HCT116 (cell line): ENCODE results near the gene ZNF182. TPM values are rescaled to one million over a fixed set of nuclear protein-coding genes. Genes with fewer than 3 reads are reported as not detected.

Experiments used
- ATAC-seq: fragments of 200-7000 bp; cut with Tn5 transposase; 2 replicates; pipeline ENCODE4 v1.9.1; 2020; ENCODE audit warnings: mild to moderate bottlenecking, moderate library complexity
- BruUV-seq: library from RNA; stranded (reverse); fragments of 400-500 nt; replicated peaks from 2 replicates; lab custom pipeline; 2021; lab: Mats Ljungman, UMichigan
- CTCF ChIA-PET: fragments of 300-600 bp; sonication (Branson Sonifier 250); formaldehyde crosslinking; loops from one replicate; lab custom pipeline; 2021; ENCODE audit warnings: antibody characterized with exemption; lab: Charles Lee
- POLR2A ChIA-PET: fragments of 300-600, 350-600 bp; sonication (Branson Sonifier 250); formaldehyde crosslinking; loops from one replicate; lab custom pipeline; 2021; ENCODE audit warnings: antibody characterized with exemption; lab: Charles Lee
- RAD21 ChIA-PET, 2 experiments: fragments of 300-600 bp; sonication (Branson Sonifier 250); formaldehyde crosslinking; loops; one replicate each; lab custom pipeline; 2023; ENCODE audit warnings: low total read pairs in 2 of 2; ENCODE audit not compliant: uncharacterized antibody in 2 of 2, unreplicated experiment in 2 of 2, low non-redundant PET in 1 of 2; lab: Charles Lee
- DNase-seq: peaks from one replicate; pipeline ENCODE4 v3.0.0-alpha.2; 2010; ENCODE audit warnings: low read depth, low spot score
- H2AFZ ChIP-seq: fragments of 200-600 bp; shearing (Covaris generic), sonication (generic); 2 replicates; pipeline ENCODE4 v1.6.1; 2017; ENCODE audit warnings: low read depth, mixed run types, mixed read lengths, antibody characterized with exemption, low read length; ENCODE audit not compliant: poor library complexity, severe bottlenecking
- H3K27ac ChIP-seq: 2 replicates; pipeline ENCODE4 v1.5.1; 2012; ENCODE audit warnings: low read depth, low read length
- H3K27me3 ChIP-seq: fragments of 200-600 bp; sonication (generic); 2 replicates; pipeline ENCODE4 v1.6.1; 2016; ENCODE audit warnings: mixed run types, low read length, mixed read lengths; ENCODE audit not compliant: insufficient read depth
- H3K36me3 ChIP-seq, 2 experiments: fragments of 200-500 bp in 1 of 2; fragments of 200-600 bp in 1 of 2; sonication (Bioruptor generic) in 1 of 2; sonication (generic) in 1 of 2; 2 replicates each; pipeline versions ENCODE4 v1.5.1 to v1.6.1; 2014 to 2016; ENCODE audit warnings: low read length in 2 of 2, inconsistent platforms in 1 of 2, mixed read lengths in 1 of 2, mixed run types in 1 of 2; ENCODE audit not compliant: insufficient read depth in 2 of 2, control insufficient read depth in 1 of 2
- H3K4me1 ChIP-seq, 2 experiments: fragments of 200-600 bp in 1 of 2; sonication (generic) in 1 of 2; 2 replicates each; pipeline versions ENCODE4 v1.5.1 to v1.6.1; 2012 to 2017; ENCODE audit warnings: low read length in 2 of 2, inconsistent platforms in 1 of 2, mild to moderate bottlenecking in 1 of 2, mixed read lengths in 1 of 2, mixed run types in 1 of 2, moderate library complexity in 1 of 2; ENCODE audit not compliant: insufficient read depth in 2 of 2, control insufficient read depth in 1 of 2
- H3K4me2 ChIP-seq: fragments of 200-600 bp; sonication (generic); 2 replicates; pipeline ENCODE4 v1.6.1; 2017; ENCODE audit warnings: mixed run types, low read length, mixed read lengths
- H3K4me3 ChIP-seq, 2 experiments: fragments of 200-600 bp in 1 of 2; sonication (generic) in 1 of 2; replicated peaks in 1 of 2; 2 replicates each; pipeline ENCODE4 v1.5.1; 2011 to 2016; ENCODE audit warnings: low read length in 2 of 2, control low read depth in 1 of 2, low read depth in 1 of 2, mild to moderate bottlenecking in 1 of 2, mixed read lengths in 1 of 2, mixed run types in 1 of 2
- H3K79me2 ChIP-seq: fragments of 200-600 bp; sonication (generic); 2 replicates; pipeline ENCODE4 v1.6.1; 2017; ENCODE audit warnings: mild to moderate bottlenecking, mixed run types, low read length, moderate library complexity, mixed read lengths; ENCODE audit not compliant: insufficient read depth
- H3K9ac ChIP-seq: fragments of 200-600 bp; sonication (generic); 2 replicates; pipeline ENCODE4 v1.6.1; 2016; ENCODE audit warnings: low read length, mixed read lengths
- H3K9me2 ChIP-seq: fragments of 200-600 bp; sonication (generic), shearing (Covaris generic); 2 replicates; pipeline ENCODE4 v1.6.1; 2017; ENCODE audit warnings: mixed run types, mild to moderate bottlenecking, moderate library complexity; ENCODE audit not compliant: insufficient read depth
- H3K9me3 ChIP-seq, 2 experiments: fragments of 200-500 bp in 1 of 2; fragments of 200-600 bp in 1 of 2; sonication (Bioruptor generic) in 1 of 2; sonication (generic) in 1 of 2; 2 replicates each; pipeline ENCODE4 v1.6.1; 2014 to 2017; ENCODE audit warnings: low read length in 2 of 2, mixed read lengths in 2 of 2, inconsistent platforms in 1 of 2, low read depth in 1 of 2, mild to moderate bottlenecking in 1 of 2, mixed run types in 1 of 2, moderate library complexity in 1 of 2; ENCODE audit not compliant: control insufficient read depth in 1 of 2, insufficient read depth in 1 of 2
- H4K20me1 ChIP-seq: fragments of 200-600 bp; sonication (generic), shearing (Covaris generic); 2 replicates; pipeline ENCODE4 v1.6.1; 2017; ENCODE audit warnings: mixed run types, mild to moderate bottlenecking, moderate library complexity; ENCODE audit not compliant: insufficient read depth
- ATF3 ChIP-seq: IDR thresholded peaks from 2 replicates; pipeline ENCODE4 v1.6.1; 2012
- CBX3 ChIP-seq: IDR thresholded peaks from 2 replicates; pipeline ENCODE4 v1.6.1; 2012; ENCODE audit warnings: low read depth
- CEBPB ChIP-seq: IDR thresholded peaks from 2 replicates; pipeline ENCODE4 v1.6.1; 2012; ENCODE audit warnings: low read depth
- CTCF ChIP-seq, 3 experiments: fragments of 200-600 bp in 1 of 3; sonication (generic) in 1 of 3; IDR thresholded peaks in 2 of 3; conservative IDR thresholded peaks in 1 of 3; 2 replicates each; pipeline ENCODE4 v1.5.1; 2012 to 2017; ENCODE audit warnings: low read depth in 2 of 3, low read length in 2 of 3, antibody characterized with exemption in 1 of 3, borderline replicate concordance in 1 of 3, control low read depth in 1 of 3, mild to moderate bottlenecking in 1 of 3, mixed read lengths in 1 of 3, mixed run types in 1 of 3, moderate library complexity in 1 of 3; ENCODE audit not compliant: insufficient read depth in 1 of 3
- EGR1 ChIP-seq: IDR thresholded peaks from 2 replicates; pipeline ENCODE4 v1.6.1; 2012; ENCODE audit warnings: low read depth
- ELF1 ChIP-seq: IDR thresholded peaks from 2 replicates; pipeline ENCODE4 v1.6.1; 2012; ENCODE audit warnings: low read depth, borderline replicate concordance
- EZH2 ChIP-seq: fragments of 200-600 bp; sonication (generic); IDR thresholded peaks from 2 replicates; pipeline ENCODE4 v1.6.1; 2017; ENCODE audit warnings: antibody characterized with exemption, mixed run types
- EZH2phosphoT487 ChIP-seq: fragments of 200-600 bp; IDR thresholded peaks from 2 replicates; pipeline ENCODE4 v1.6.1; 2018; ENCODE audit warnings: antibody characterized with exemption, borderline replicate concordance
- FOSL1 ChIP-seq: IDR thresholded peaks from 2 replicates; pipeline ENCODE4 v1.6.1; 2012; ENCODE audit warnings: low read depth
- JUND ChIP-seq: IDR thresholded peaks from 2 replicates; pipeline ENCODE4 v1.6.1; 2012
- POLR2A ChIP-seq: IDR thresholded peaks from 2 replicates; pipeline ENCODE4 v1.7.0; 2011; ENCODE audit warnings: borderline replicate concordance; ENCODE audit not compliant: insufficient read depth, insufficient read length; ENCODE audit errors: extremely low read depth
- POLR2AphosphoS5 ChIP-seq: IDR thresholded peaks from 2 replicates; pipeline ENCODE4 v1.6.1; 2011; ENCODE audit warnings: mild to moderate bottlenecking, low read depth, low read length, moderate library complexity
- SIN3A ChIP-seq: IDR thresholded peaks from 2 replicates; pipeline ENCODE4 v1.6.1; 2012; ENCODE audit warnings: low read depth
- SP1 ChIP-seq: IDR thresholded peaks from 2 replicates; pipeline ENCODE4 v1.6.1; 2012; ENCODE audit warnings: low read depth
- SRF ChIP-seq: IDR thresholded peaks from 2 replicates; pipeline ENCODE4 v1.6.1; 2012; ENCODE audit warnings: low read depth
- YY1 ChIP-seq: IDR thresholded peaks from 2 replicates; pipeline ENCODE4 v1.6.1; 2011; ENCODE audit warnings: low read length, low read depth, moderate library complexity, mild to moderate bottlenecking; ENCODE audit not compliant: insufficient replicate concordance; ENCODE audit errors: extremely low read depth
- ZFX ChIP-seq: fragments of 450-650 bp; IDR thresholded peaks from 2 replicates; pipeline ENCODE4 v1.6.1; 2017
- ZNF274 ChIP-seq: fragments of 200-500 bp; sonication (Bioruptor generic); IDR thresholded peaks from 2 replicates; pipeline ENCODE4 v1.6.1; 2014; ENCODE audit warnings: mild to moderate bottlenecking, low read depth, low read length, inconsistent platforms
- intact Hi-C: fragments of 100-400 bp; cut with micrococcal nuclease; formaldehyde crosslinking; loops from 2 replicates; pipeline ENCODE4 v1.10.0; 2022
- total RNA-seq: library from RNA; stranded (reverse); gene quantifications from one replicate; pipeline ENCODE4 v1.2.1, GENCODE V29; 2021; ENCODE audit not compliant: unreplicated experiment
- TF ChIP-seq, protein P1 (sequence below): IDR thresholded peaks from 2 replicates; pipeline ENCODE4 v1.6.1; 2011; ENCODE audit warnings: mild to moderate bottlenecking, low read length, moderate library complexity; ENCODE audit not compliant: insufficient replicate concordance; ENCODE audit errors: extremely low read depth

ZNF182 gene
- total RNA-seq, 1 experiment from 2014 or later, result 5.1 TPM

DNA sequence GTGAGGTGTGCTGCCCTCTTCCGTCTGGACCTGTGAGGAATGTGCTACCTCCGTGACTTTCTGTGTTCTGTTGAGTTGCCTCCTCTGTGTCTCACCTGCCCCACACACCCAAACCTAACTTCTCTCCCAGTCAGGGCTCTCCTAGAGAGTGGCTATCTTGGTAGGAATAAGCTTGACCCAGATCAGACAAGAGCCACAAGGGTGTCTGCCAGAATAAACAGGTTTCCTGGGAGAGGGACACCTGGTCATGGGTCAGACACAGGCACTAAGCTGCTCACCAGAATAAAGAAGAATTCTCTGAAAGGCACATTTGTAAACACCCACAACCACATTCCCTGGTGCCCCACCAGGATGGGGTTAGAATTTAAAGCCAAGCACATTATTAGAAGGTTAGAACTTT is 11.1 kb downstream of the ZNF182 start:
- no TSS peak for BruUV-seq
- H3K9me3 ChIP-seq, result no peaks in the 10 kb centered on the region
- no peak overlapping the region for H2AFZ ChIP-seq
- no peaks in the 10 kb centered on the region; a peak in 1 of 4 replicates for H3K4me1 ChIP-seq
- no peaks in the 10 kb centered on the region for H4K20me1 ChIP-seq
- RAD21 ChIA-PET, result no interaction called here
- intact Hi-C loops, result no loop called here
- H3K4me2 ChIP-seq, result no peak overlapping the region
- no peak for TF ChIP-seq EGR1
- no peak for TF ChIP-seq YY1
- TF ChIP-seq EZH2phosphoT487, result no peak
- no peak for TF ChIP-seq SIN3A
- TF ChIP-seq SRF, result no peak
- TF ChIP-seq CEBPB, result no peak
- TF ChIP-seq POLR2AphosphoS5, result no peak
- no peak for TF ChIP-seq CBX3
- TF ChIP-seq ATF3, result no peak
- H3K36me3 ChIP-seq, result no peaks in the 10 kb centered on the region
- POLR2A ChIA-PET, result no interaction called here
- no peaks in the 10 kb centered on the region for H3K27me3 ChIP-seq
- DNase-seq (no peak), ATAC-seq (no peak)
- no peaks in the 10 kb centered on the region for H3K79me2 ChIP-seq
- H3K4me3 ChIP-seq, result no peak overlapping the region
- H3K27ac ChIP-seq, result no peak overlapping the region
- CTCF ChIA-PET, result no interaction called here
- H3K9ac ChIP-seq, result no peak overlapping the region
- no peaks in the 10 kb centered on the region for H3K9me2 ChIP-seq

GRCh38 chrX:47992095-47992380 is 11.8 kb downstream of the ZNF182 start:
- intact Hi-C loops, result no loop called here
- Histone ChIP-seq H3K27me3 (no peaks in the 10 kb centered on the region), H3K4me3 (no peak overlapping the region), H3K9me3 (no peaks in the 10 kb centered on the region), H3K36me3 (0 out of 4 replicates have a peak, but pooled peaks cover 0 to 2% of the 10 kb centered on the region in 2 experiments), H3K79me2 (no peaks in the 10 kb centered on the region), H3K4me1 (no peaks in the 10 kb centered on the region; a peak in 1 of 4 replicates), H4K20me1 (no peaks in the 10 kb centered on the region), H3K9me2 (no peaks in the 10 kb centered on the region), H3K27ac (no peak overlapping the region), H2AFZ (no peak overlapping the region), H3K9ac (no peak overlapping the region), H3K4me2 (no peak overlapping the region)
- POLR2A ChIA-PET, result no interaction called here
- CTCF ChIA-PET, result no interaction called here
- no peak for DNase-seq
- BruUV-seq, result no TSS peak
- ATAC-seq, result no peak
- RAD21 ChIA-PET, result no interaction called here
- no peak for TF ChIP-seq ATF3
- no peak for TF ChIP-seq EZH2
- TF ChIP-seq SP1, result no peak
- no peak for TF ChIP-seq ZNF274
- no peak for TF ChIP-seq FOSL1
- TF ChIP-seq POLR2A, result no peak
- TF ChIP-seq EGR1, result no peak
- TF ChIP-seq POLR2AphosphoS5, result no peak
- TF ChIP-seq CEBPB, result no peak
- no peak for TF ChIP-seq ELF1
- no peak for TF ChIP-seq JUND
- no peak for TF ChIP-seq ZFX
- TF ChIP-seq, protein P1, sequence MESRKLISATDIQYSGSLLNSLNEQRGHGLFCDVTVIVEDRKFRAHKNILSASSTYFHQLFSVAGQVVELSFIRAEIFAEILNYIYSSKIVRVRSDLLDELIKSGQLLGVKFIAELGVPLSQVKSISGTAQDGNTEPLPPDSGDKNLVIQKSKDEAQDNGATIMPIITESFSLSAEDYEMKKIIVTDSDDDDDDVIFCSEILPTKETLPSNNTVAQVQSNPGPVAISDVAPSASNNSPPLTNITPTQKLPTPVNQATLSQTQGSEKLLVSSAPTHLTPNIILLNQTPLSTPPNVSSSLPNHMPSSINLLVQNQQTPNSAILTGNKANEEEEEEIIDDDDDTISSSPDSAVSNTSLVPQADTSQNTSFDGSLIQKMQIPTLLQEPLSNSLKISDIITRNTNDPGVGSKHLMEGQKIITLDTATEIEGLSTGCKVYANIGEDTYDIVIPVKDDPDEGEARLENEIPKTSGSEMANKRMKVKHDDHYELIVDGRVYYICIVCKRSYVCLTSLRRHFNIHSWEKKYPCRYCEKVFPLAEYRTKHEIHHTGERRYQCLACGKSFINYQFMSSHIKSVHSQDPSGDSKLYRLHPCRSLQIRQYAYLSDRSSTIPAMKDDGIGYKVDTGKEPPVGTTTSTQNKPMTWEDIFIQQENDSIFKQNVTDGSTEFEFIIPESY, result no peak
- no peak for TF ChIP-seq CTCF (IDR thresholded peaks at IDR 0.05 in 2 of 3, conservative IDR thresholded peaks at IDR 0.05 in 1 of 3; ENCODE audit: borderline replicate concordance in 1 of 3, insufficient read depth in 1 of 3, low read depth in 2 of 3, low read length in 2 of 3)
- no peak for TF ChIP-seq CBX3
